ENCODE measurements around the gene TRPM5.
"Not testable (repeated sequence)": the region's sequence is repeated elsewhere in the genome, so short reads cannot be mapped to it uniquely, and the experiment has no call there.

Gene TRPM5, protein sequence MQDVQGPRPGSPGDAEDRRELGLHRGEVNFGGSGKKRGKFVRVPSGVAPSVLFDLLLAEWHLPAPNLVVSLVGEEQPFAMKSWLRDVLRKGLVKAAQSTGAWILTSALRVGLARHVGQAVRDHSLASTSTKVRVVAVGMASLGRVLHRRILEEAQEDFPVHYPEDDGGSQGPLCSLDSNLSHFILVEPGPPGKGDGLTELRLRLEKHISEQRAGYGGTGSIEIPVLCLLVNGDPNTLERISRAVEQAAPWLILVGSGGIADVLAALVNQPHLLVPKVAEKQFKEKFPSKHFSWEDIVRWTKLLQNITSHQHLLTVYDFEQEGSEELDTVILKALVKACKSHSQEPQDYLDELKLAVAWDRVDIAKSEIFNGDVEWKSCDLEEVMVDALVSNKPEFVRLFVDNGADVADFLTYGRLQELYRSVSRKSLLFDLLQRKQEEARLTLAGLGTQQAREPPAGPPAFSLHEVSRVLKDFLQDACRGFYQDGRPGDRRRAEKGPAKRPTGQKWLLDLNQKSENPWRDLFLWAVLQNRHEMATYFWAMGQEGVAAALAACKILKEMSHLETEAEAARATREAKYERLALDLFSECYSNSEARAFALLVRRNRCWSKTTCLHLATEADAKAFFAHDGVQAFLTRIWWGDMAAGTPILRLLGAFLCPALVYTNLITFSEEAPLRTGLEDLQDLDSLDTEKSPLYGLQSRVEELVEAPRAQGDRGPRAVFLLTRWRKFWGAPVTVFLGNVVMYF (N-terminal part only)

DNA sequence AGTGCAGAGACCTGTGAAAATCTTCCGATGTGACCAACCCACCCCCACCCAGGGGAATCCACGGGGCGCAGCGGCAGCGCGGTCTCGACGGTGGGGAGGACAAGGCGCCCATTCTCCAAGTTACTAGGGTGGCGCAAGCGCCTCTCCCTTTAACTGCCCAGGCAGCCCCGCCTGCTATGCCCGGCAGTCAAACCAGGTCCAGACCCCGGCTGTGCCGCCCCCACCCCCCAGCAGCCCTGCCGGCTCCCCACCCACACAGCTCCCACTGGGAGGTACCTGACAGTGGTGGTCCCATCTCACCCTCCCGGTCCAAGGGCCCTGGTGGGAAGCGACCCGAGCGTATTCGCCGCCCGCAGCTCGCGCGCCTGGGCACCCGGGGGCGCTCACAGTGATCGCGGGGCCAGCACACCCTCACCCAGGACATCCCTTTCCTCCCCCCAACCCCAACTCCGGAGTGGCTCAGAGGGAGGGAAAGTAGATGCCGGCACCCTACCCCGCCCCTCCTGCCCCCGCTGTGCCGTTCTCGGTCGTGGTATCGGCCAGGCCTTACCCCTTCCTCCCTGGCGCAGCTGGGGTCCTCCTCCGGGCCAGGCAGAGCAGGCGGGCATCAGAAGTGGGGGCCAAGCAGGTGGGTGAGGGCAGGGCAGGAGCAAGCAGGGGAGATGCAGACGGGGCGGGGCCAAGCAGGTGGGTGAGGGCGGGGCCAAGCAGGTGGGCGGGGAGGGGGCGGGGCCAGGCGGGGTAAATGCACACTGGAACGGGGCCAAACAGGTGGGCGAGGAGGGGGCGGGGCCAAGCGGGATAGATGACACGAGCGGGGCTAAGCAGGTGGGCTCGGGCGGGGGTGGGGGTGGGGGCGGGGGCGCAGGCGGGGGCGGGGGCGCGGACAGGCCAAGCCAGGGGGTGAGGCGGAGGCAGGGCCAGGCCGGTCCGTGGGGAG is at the start of gene TRPM5:
Gene TRPM5, minus strand, starts transcription at position 634 of the 940 bp plus-strand sequence. CDS start 21,478 bp downstream, outside the sequence.
- DNase-seq = peak; percentile 67

- DNase-seq = no peak
Observed at GRCh38 chr11:2489083-2489482, 44.8 kb upstream of the TRPM5 start.

- DNase-seq = no peak
Observed at GRCh38 chr11:2488004-2488403, 43.7 kb upstream of the TRPM5 start.

- DNase-seq = no peak
Observed at GRCh38 chr11:2484576-2485125, 40.3 kb upstream of the TRPM5 start.

- DNase-seq = no peak
Observed at GRCh38 chr11:2483426-2483825, 39.1 kb upstream of the TRPM5 start.

DNA sequence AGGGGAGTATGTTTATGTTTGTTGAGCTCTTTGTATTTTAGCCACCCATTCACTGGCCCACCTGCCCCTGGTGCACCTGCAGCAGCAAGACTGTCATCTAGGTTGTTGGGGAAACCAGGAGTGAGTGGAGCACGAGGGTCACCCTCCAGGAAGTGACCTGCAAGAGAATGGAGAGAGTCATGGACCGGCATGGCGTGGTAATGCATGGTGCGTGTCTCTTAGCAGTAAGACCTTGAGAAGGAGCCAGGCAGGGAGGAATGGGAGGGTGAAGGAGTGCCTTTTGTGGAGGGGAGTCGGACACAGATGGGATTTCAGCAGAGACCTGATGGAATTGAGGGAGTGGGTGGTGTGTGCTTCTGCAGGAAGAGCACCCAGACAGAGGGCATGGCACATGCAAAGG is 38.4 kb upstream of the TRPM5 start:
- no peak for DNase-seq

GRCh38 chr11:2482204-2482603 is 37.9 kb upstream of the TRPM5 start:
- DNase-seq = no peak

DNA sequence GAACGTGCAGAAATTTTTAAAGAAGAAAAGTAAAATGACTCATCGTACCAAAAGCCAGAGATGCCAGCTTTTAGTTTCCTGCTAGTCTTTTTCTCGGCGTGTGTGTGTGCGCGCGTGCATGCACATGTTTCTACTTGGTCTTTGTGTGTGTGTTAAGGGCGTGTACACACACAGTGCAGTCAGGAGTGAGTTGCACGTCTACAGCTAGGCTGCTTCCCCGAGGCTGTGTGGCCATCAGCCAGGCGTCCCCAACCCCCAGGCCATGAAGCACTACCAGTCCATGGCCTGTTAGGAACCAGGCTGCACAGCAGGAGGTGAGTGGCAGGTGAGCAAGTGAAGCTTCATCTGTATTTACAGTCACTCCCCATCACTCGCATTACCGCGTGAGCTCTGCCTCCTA is 36.9 kb upstream of the TRPM5 start:
- no peak for DNase-seq

GRCh38 chr11:2480874-2481220 is 36.5 kb upstream of the TRPM5 start:
- DNase-seq = no peak

DNA sequence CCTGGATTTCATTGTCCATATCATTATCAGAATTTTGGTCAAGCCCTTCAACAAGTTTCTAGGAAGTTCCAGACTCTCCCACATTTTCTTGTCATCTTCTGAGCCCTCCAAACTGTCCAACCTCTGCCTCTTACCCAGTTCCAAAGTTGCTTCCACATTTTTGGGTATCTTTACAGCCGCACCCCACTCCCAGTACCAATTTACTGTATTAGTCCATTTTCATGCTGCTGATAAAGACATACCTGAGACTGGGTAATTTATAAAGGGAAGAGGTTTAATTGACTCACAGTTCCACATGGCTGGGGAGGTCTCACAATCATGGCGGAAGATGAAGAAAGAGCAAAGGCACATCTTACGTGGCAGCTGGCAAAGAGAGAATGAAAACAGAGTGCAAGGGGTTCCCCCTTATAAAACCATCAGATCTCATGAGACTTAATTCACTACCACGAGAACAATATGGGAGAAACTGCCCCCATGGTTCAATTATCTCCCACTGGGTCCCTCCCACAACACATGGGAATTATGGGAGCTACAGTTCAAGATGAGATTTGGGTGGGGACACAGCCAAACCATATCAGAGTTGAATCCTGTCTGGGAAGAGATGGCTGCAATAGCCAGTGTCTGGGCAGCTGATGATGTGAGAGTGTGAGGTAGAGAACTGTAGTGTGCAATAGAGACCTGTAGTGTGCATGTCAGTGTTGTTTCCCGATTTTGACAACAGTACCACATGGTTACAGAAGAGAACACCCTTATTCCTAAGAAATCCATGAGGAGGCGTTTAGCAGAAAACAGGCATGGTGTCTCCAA is 36.0 kb upstream of the TRPM5 start:
- DNase-seq = not testable (repeated sequence)

DNA sequence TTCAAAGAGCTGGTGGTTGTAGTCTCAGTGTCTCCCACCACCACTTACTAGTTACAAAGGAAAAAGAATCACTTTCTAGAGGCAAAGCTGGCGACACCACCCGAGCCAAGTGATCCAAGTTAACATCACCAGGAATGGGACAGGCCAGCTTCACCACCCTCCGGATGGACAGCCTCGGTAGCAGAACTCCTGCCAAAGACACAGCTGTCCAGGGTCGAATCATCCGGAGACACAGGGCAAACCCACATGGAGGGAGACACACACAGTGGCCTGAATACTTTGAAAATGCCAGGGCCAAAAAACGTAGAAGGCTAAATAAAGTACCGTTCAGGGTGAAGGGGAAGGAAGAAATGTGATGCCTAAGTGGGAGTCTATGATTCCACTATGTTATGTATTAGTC is 33.6 kb upstream of the TRPM5 start:
- no peak for DNase-seq

DNA sequence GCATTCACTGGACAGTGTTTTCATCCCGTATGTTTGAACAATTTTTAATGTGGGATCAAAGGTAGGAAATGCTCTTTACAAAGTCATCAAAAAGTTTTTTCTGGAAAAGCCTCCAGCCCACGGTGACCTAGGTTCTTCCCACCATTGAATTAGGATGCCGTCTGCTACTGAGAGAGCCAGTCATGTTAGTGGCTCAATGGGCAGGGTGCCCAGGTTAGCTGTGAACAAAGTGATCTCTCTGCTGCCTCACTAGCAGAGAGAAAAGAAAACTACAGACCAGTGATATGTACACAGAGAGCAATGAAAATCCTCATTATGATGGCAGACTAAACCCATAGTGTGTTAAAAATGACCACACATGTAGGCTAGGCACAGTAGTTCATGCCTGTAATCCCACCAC is 32.9 kb upstream of the TRPM5 start:
- DNase-seq = no peak

DNA sequence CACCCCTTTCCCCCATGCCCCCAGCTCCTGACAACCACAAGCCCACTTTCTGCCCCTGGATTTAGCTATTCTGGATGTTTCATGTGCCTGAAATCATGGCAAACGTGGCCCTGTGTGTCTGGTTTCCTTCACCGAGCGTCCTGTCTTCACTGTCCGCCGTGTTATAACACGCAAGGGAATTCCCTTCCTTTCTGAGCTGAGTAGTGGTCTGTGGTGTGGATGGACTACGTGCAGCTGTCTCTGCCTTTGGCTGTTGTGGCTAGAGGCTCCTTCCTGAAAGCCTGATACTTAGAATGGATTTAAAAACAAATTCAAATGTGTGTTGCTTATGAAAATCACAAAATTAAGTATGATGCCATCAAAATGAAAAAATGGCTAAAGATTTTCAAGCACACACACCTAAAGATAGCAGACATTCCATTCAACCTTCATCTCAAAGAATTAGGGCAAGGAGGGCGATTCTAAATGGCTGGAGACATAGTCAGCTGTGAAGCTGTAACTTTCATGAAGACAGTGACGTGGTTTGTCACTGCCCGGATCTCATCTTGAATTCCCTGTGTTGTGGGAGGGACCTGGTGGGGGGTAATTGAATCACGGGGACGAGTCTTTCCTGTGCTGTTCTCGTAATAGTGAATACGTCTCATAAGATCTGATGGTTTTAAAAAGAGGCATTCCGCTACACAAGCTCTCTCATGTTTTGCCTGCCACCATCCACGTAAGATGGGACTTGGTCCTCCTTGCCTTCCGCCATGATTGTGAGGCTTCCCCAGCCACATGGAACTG is 31.0 kb upstream of the TRPM5 start:
- DNase-seq = no peak

GRCh38 chr11:2474059-2474901 is 30.0 kb upstream of the TRPM5 start:
- no peak for DNase-seq

DNA sequence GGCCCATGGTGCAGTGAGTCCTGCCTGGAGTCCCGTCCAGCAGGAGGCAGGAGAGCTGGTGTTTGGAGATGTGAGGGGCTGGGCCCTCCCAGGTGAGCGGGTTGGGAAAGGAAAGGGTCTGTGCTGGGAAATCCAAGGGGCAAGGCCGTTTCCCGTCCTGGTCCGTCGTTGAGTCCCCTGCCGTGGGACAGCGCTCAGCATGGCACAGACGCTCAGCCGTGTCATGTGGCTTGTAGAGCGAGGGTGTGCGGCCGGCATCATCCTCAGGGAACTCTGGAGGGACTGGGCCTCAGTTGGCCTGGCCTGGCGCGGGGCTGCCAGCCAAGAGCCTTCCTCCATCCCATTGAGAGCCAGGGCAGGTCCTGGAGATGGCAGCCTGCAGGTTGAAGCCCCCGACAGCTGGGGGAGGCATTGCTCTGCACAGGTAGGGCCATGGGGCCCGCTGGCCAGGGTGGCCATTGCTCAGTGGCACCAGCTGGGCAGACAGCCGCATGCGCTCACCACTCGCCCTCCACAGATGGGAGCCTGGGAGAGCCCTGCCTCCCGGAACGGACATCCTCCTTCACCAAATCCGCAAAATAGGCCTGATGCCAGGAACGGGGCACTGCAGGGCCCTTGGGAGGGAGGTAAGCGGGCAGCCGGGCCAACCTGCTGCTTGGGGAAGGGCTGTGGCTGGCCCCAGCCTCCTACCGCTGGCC is 29.2 kb upstream of the TRPM5 start:
- no peak for DNase-seq

DNA sequence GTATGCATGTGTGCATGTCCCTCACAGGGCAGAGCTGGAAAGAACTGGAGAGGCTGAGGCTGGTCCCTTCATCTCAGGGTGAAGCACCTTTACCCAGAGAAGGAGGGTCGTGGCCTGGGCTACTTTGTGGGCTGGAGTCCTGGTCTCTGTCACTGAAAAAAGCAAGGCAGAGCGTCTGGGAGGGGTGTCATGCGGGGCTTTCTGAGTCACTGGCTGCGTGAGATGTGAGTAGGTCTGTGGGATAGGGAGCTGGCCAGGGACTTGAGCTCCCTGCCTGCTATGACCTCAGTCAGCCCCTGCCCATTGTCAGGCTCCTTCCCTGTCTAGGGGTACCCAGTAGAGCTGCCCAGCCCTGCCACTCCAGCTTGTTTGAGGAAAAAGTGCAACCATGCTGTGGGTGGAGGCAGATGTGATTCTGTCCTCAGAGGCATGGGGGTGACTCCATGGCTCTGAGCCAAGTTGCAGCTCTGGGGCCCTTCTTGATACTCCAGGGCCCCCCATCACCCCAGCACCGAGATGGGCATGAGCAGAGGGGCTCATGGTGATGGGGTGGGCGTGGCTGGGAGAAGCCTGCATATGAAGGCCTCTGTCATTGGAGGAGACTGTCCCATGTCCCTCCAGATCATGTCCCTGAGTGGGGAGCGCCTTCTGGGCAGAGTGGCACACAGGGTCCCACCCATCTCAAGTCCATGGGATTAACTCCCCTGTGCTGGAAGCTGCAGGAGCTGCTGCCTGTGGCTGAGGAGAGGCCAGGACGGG is 28.3 kb upstream of the TRPM5 start:
- DNase-seq = no peak

- no peak for DNase-seq
Observed at GRCh38 chr11:2471804-2472096, 27.4 kb upstream of the TRPM5 start.

DNA sequence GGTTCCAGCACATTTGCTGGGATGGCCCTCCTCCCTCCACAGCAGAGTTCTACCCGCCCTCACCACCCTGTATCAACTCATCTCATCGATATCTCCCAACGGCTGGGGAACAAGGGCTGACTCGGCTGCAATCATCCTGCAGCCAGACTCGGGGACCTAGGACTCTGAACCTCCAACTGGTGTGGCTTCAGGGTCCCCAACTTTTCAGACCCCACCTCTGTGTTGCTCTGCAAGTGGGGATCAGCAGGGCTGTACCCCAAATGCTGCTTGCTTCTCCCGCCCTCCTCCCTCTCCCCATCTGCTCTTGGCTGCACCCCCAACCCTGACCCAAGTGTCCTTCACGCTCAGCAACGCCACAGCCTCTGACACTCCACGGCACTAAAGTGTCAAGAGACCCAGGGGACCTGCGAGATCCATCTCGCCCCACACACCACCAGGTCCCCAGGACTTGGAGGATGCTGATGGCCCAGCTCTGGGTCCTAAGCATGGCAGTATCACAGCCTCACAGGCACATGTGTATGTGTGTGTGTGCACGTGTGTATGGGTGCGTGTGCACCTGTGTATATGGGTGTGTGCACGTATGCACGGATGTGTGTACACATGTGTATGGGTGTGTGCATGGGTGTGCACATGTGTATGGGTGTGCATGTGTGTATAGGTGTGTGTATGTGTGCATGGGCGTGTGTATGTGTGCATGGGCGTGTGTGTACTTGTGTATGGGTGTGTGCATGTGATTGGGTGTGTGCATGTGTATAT is 26.9 kb upstream of the TRPM5 start:
- no peak for DNase-seq
